Esophagus squamous epithelium (tissue), 5 donors: Measurements from ENCODE around the gene PCDHB7. TPM values are rescaled to one million over a fixed set of nuclear protein-coding genes. Genes with fewer than 3 reads are reported as not detected.
A peak's percentile ranks its signal among the peaks of the same experiment; 100 is the strongest.
"Not testable (repeated sequence)": the region's sequence is repeated elsewhere in the genome, so short reads cannot be mapped to it uniquely, and the experiment has no call there.

Experiments used
- DNase-seq: peaks from one replicate; lab custom pipeline; 2025; lab: John Stamatoyannopoulos, UW
- H3K27ac ChIP-seq, 4 donors: fragments of 200-600 bp; sonication (generic); one replicate each; pipeline ENCODE4 v1.5.1; 2016 to 2019; ENCODE audit warnings: mild to moderate bottlenecking in 1 of 4
- H3K27me3 ChIP-seq, 4 donors: fragments of 200-600 bp; sonication (generic); 1 replicate in 3 of 4; 2 replicates in 1 of 4; pipeline versions ENCODE4 v1.5.1 to v1.6.0; 2017 to 2021; ENCODE audit warnings: antibody characterized with exemption in 1 of 4
- H3K36me3 ChIP-seq, 3 donors: fragments of 200-600 bp; sonication (generic); one replicate each; pipeline ENCODE4 v1.5.1; 2016 to 2019
- H3K4me1 ChIP-seq, 3 donors: fragments of 200-600 bp; sonication (generic); one replicate each; pipeline ENCODE4 v1.5.1; 2017 to 2019
- H3K4me3 ChIP-seq, 4 donors: fragments of 200-600 bp; sonication (generic); 1 replicate in 3 of 4; 2 replicates in 1 of 4; pipeline ENCODE4 v1.5.1; 2016 to 2019; ENCODE audit warnings: mild to moderate bottlenecking in 2 of 4, moderate library complexity in 1 of 4
- H3K9me3 ChIP-seq, 3 donors: fragments of 200-600 bp; sonication (generic); one replicate each; pipeline ENCODE4 v1.5.1; 2016 to 2019
- CTCF ChIP-seq, 6 experiments: fragments of 450-650 bp in 4 of 6; fragments of 200-600 bp in 2 of 6; sonication (generic) in 2 of 6; IDR thresholded peaks; one replicate each; pipeline ENCODE4 v1.5.1; 2016 to 2019; ENCODE audit warnings: antibody characterized with exemption in 6 of 6, mild to moderate bottlenecking in 4 of 6, moderate library complexity in 4 of 6
- WGBS, 2 donors: methylation state at CpG; one replicate each; pipeline ENCODE4 v1.1.5; 2018; 5-methylcytosine and 5-hydroxymethylcytosine counted together
- intact Hi-C: fragments of 100-400 bp; cut with DNase I; formaldehyde crosslinking; loops from one replicate; pipeline ENCODE4 v1.15.0; 2022
- total RNA-seq, 4 donors: library from RNA; depleted of rRNA; stranded (reverse); fragments of >200 nt; gene quantifications; one replicate each; pipeline ENCODE4 v1.1.0, GENCODE V29; 2016
- donor health status: DM: yes; HTN: yes; CAD: no.

Gene PCDHB7
- total RNA-seq, 4 donors from 2014 or later: 0.76 to 0.95 (median 0.87) TPM; not detected in 1

DNA sequence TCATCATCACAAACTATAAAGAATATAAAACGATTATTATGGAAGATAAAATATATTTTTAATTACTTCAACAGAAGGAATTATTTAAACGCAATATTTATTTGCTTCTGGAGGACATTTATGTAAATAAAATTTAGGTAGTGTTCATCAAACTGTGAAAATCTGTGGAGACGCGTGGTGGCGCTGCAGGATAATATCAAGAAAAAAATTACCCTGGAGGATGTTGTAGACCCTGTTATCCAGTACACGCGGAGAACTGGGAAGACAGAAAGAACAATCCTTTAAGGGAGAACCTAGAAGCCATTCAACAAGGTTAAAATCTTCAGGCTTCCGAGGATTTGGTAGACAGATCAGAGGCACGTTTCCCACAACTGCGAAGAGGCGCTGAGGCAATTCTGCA is 36.0 kb downstream of the PCDHB7 start, which contains the start of gene PCDHB12:
Gene PCDHB12 (plus strand): TSS at position 242 of the 400 bp plus-strand sequence. CDS start 189 bp downstream, outside the sequence.
- Histone ChIP-seq H3K4me1 (no peaks in the 10 kb centered on the region), H3K27ac (no peak within 1 kb of the TSS), H3K36me3 (no peaks in the 10 kb centered on the region), H3K4me3 (peak within 1 kb of the TSS in 1 of 4 donors; percentile 5), H3K9me3 (peaks cover 0 to 44% (median 16%) of the 10 kb centered on the region in 3 donors), H3K27me3 (peaks cover 0 to 24% (median 0%) of the 10 kb centered on the region in 4 donors)
- no peak for DNase-seq
- intact Hi-C loops: no loop called here
- 32 to 43% methylated on average over 11 of the region's 11 CpGs for WGBS, 2 donors
- no peak for TF ChIP-seq CTCF (IDR thresholded peaks at IDR 0.05)

- DNase-seq, H3K4me1 ChIP-seq, H3K4me3 ChIP-seq, H3K36me3 ChIP-seq, intact Hi-C loops, H3K27ac ChIP-seq: not testable (repeated sequence)
- 39 to 60% methylated on average over 4 to 8 of the region's 39 CpGs for WGBS, 2 donors
- Histone ChIP-seq H3K27me3 (peaks cover 0 to 24% (median 0%) of the 10 kb centered on the region in 4 donors), H3K9me3 (peaks cover 0 to 41% (median 20%) of the 10 kb centered on the region in 3 donors)
Measured at GRCh38 chr5:141210281-141210680, 37.8 kb downstream of the PCDHB7 start.

DNA sequence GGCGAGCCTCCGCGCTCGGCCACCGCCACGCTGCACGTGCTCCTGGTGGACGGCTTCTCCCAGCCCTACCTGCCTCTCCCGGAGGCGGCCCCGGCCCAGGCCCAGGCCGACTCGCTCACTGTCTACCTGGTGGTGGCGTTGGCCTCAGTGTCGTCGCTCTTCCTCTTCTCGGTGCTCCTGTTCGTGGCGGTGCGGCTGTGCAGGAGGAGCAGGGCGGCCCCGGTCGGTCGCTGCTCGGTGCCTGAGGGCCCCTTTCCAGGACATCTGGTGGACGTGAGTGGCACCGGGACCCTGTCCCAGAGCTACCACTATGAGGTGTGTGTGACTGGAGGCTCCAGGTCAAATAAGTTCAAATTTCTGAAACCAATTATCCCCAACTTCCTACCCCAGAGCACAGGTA is 38.4 kb downstream of the PCDHB7 start:
- H3K9me3 ChIP-seq: peaks cover 0 to 45% (median 23%) of the 10 kb centered on the region in 3 donors
- DNase-seq, H3K36me3 ChIP-seq, H3K4me3 ChIP-seq, intact Hi-C loops, H3K4me1 ChIP-seq, H3K27ac ChIP-seq: not testable (repeated sequence)
- no CpG with 5 or more reads among the region's 27 CpGs for WGBS, 2 donors
- H3K27me3 ChIP-seq: peaks cover 0 to 24% (median 0%) of the 10 kb centered on the region in 4 donors

DNA sequence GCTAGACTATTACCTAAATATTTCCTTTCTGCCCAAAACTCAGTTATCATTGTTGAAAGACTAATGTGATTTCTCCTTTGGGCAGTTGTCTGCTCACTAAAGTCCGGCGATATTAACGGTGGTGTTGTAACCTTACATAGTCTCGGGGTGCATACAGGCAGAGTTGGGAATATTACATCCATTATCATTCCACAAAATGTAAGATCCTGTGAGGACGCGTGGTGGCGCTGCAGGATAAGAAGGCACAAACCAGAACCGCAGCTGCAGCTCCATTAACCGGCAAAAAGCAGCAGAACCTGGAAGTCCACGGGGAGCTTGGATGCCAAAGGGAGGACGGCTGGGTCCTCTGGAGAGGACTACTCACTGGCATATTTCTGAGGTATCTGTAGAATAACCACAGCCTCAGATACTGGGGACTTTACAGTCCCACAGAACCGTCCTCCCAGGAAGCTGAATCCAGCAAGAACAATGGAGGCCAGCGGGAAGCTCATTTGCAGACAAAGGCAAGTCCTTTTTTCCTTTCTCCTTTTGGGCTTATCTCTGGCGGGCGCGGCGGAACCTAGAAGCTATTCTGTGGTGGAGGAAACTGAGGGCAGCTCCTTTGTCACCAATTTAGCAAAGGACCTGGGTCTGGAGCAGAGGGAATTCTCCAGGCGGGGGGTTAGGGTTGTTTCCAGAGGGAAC is 41.4 kb downstream of the PCDHB7 start, which contains the start of gene PCDHB13:
Gene PCDHB13 (plus strand): TSS at position 264 of the 684 bp plus-strand sequence. CDS start 205 bp downstream, at position 469.
- TF ChIP-seq CTCF (IDR thresholded peaks at IDR 0.05): peak in 5 of 6 experiments; percentile 10 to 52 (median 30)
- Histone ChIP-seq H3K9me3 (peaks cover 4 to 66% (median 45%) of the 10 kb centered on the region in 3 donors), H3K27me3 (peaks cover 0 to 28% (median 0%) of the 10 kb centered on the region in 4 donors), H3K4me3 (peak within 1 kb of the TSS in 3 of 4 donors; percentile 15 to 45 (median 16))
- 14 to 18% methylated on average over 10 to 13 of the region's 18 CpGs for WGBS, 2 donors
- H3K27ac ChIP-seq, DNase-seq, H3K4me1 ChIP-seq, intact Hi-C loops, H3K36me3 ChIP-seq: not testable (repeated sequence)

- H3K4me3 ChIP-seq, H3K4me1 ChIP-seq, DNase-seq, H3K27ac ChIP-seq, intact Hi-C loops, H3K36me3 ChIP-seq: not testable (repeated sequence)
- Histone ChIP-seq H3K9me3 (peaks cover 4 to 66% (median 41%) of the 10 kb centered on the region in 3 donors), H3K27me3 (peaks cover 0 to 21% (median 0%) of the 10 kb centered on the region in 4 donors)
- WGBS, 2 donors: 66 to 70% methylated on average over 4 to 6 of the region's 12 CpGs
Measured at GRCh38 chr5:141214583-141214982, 42.1 kb downstream of the PCDHB7 start.

- 67% methylated on average over 13 of the region's 40 CpGs; no CpG with 5 or more reads in 1 of the 2 donors for WGBS, 2 donors
- H3K4me1 ChIP-seq, H3K27ac ChIP-seq, intact Hi-C loops, DNase-seq, H3K36me3 ChIP-seq: not testable (repeated sequence)
- Histone ChIP-seq H3K9me3 (peaks cover 4 to 63% (median 36%) of the 10 kb centered on the region in 3 donors), H3K27me3 (peaks cover 0 to 12% (median 0%) of the 10 kb centered on the region in 4 donors), H3K4me3 (peak overlapping the region in 1 of 4 donors; percentile 4)
Measured at GRCh38 chr5:141215504-141215903, 43.1 kb downstream of the PCDHB7 start.

GRCh38 chr5:141216035-141216434 is 43.6 kb downstream of the PCDHB7 start:
- intact Hi-C loops, H3K27ac ChIP-seq, DNase-seq, H3K4me1 ChIP-seq, H3K27me3 ChIP-seq, H3K4me3 ChIP-seq, H3K36me3 ChIP-seq: not testable (repeated sequence)
- WGBS, 2 donors: 34 to 36% methylated on average over 3 to 4 of the region's 26 CpGs
- peaks cover 4 to 58% (median 32%) of the 10 kb centered on the region in 3 donors for H3K9me3 ChIP-seq
